ENCODE results near the gene PLPP1. TPM values are rescaled to one million over a fixed set of nuclear protein-coding genes. Genes with fewer than 3 reads are reported as not detected.
A peak's percentile ranks its signal among the peaks of the same experiment; 100 is the strongest.

The PLPP1 gene
- total and polyA plus RNA-seq, 7 donors = 22.0 to 81.5 (median 40.6) TPM

- peak in 2 of 4 donors; percentile 12 to 27 for ATAC-seq
- intact Hi-C loops (cut with DNase I) = no loop called here
- TF ChIP-seq CTCF (IDR thresholded peaks at IDR 0.05) = no peak
These were observed 37.1 kb downstream of the PLPP1 start for GRCh38 chr5:55497712-55498111.

DNA sequence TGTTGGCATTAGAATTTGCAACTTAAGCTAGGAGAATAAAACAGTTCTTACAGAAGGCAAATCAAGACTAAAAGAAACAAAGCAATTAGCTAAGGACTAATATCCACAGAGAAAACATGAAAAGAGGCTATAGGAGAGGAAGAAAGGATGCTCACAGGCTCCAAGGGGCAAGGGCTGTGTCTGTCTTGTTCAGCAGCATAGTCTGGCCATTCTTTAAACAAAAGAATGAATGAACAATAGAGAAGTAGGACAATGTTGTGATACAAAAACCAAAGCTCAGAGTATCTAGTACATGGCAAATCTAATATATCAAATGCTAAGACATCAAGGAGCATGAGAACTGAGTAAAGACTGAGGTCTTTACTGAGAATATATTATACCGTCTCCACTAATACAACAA lies 39.5 kb downstream of the PLPP1 start:
- intact Hi-C loops (cut with DNase I) = no loop called here
- peaks cover 21% of the 10 kb centered on the region for H3K4me1 ChIP-seq
- H3K4me3 ChIP-seq = no peak overlapping the region

More at GRCh38 chr5:55497712-55498111, 37.1 kb downstream of the PLPP1 start:
- Histone ChIP-seq H3K4me1 (peaks cover 29% of the 10 kb centered on the region), H3K27me3 (ENCODE audit: insufficient read depth in 3 of 3, low read length in 2 of 3) (no peaks in the 10 kb centered on the region), H3K36me3 (ENCODE audit: insufficient read depth in 1 of 2, low read depth in 1 of 2) (no peaks in the 10 kb centered on the region), H3K4me3 (no peak overlapping the region), H3K27ac (no peak overlapping the region), H3K9me3 (no peaks in the 10 kb centered on the region)
- DNase-seq = no peak

GRCh38 chr5:55492449-55492848 lies 42.3 kb downstream of the PLPP1 start:
- Histone ChIP-seq H3K4me1 (peaks cover 4% of the 10 kb centered on the region), H3K27me3 (ENCODE audit: insufficient read depth in 3 of 3, low read length in 2 of 3) (no peaks in the 10 kb centered on the region), H3K36me3 (ENCODE audit: insufficient read depth in 1 of 2, low read depth in 1 of 2) (peaks cover 0 to 8% of the 10 kb centered on the region in 2 donors), H3K9me3 (no peaks in the 10 kb centered on the region), H3K27ac (no peak overlapping the region), H3K4me3 (no peak overlapping the region)
- no peak for TF ChIP-seq CTCF (IDR thresholded peaks at IDR 0.05)
- intact Hi-C loops (cut with DNase I) = no loop called here
- DNase-seq (no peak), ATAC-seq (peak in 1 of 4 donors; percentile 44)
- WGBS, 3 donors = 56 to 67% (median 57%) methylated on average over 2 of the region's 2 CpGs

More for the DNA sequence above, 39.5 kb downstream of the PLPP1 start:
- Histone ChIP-seq H3K9me3 (no peaks in the 10 kb centered on the region), H3K27ac (no peak overlapping the region), H3K27me3 (ENCODE audit: insufficient read depth in 3 of 3, low read length in 2 of 3) (no peaks in the 10 kb centered on the region), H3K36me3 (ENCODE audit: insufficient read depth in 1 of 2, low read depth in 1 of 2) (peaks cover 0 to 8% of the 10 kb centered on the region in 2 donors)
- DNase-seq (no peak), ATAC-seq (no peak)
- no peak for TF ChIP-seq CTCF (IDR thresholded peaks at IDR 0.05)
- 99 to 100% (median 100%) methylated on average over 1 of the region's 1 CpG for WGBS, 3 donors

DNA sequence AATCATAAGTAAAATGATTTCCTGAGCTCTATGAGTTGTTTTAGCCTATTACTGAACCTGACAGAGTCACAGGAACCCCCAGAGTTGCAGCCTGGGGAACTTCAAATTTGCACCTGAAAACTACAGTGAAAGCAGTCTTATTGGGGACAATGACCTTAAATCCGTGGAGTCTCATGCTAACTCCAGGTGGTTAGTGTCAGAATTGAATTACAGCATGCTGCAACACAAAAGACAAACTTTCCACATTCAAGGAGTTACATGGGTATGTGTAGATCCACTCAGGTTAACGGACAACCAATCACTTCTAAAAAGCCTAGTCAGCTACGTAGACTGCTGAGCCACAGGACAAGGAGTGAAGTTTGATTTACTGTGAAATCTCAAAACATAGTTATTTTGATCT lies 49.7 kb downstream of the PLPP1 start:
- no peak overlapping the region for H3K27ac ChIP-seq
- DNase-seq = no peak
- ATAC-seq = no peak
- intact Hi-C loops (cut with DNase I) = no loop called here
- H3K4me1 ChIP-seq = peaks cover 20% of the 10 kb centered on the region
- no peaks in the 10 kb centered on the region for H3K27me3 ChIP-seq (ENCODE audit: insufficient read depth in 3 of 3, low read length in 2 of 3)
- no peak overlapping the region for H3K4me3 ChIP-seq
- no peak for TF ChIP-seq CTCF (IDR thresholded peaks at IDR 0.05)
- peaks cover 0 to 18% of the 10 kb centered on the region in 2 donors for H3K36me3 ChIP-seq (ENCODE audit: insufficient read depth in 1 of 2, low read depth in 1 of 2)
- H3K9me3 ChIP-seq = no peaks in the 10 kb centered on the region
- 62 to 88% (median 78%) methylated on average over 3 of the region's 3 CpGs for WGBS, 3 donors

DNA sequence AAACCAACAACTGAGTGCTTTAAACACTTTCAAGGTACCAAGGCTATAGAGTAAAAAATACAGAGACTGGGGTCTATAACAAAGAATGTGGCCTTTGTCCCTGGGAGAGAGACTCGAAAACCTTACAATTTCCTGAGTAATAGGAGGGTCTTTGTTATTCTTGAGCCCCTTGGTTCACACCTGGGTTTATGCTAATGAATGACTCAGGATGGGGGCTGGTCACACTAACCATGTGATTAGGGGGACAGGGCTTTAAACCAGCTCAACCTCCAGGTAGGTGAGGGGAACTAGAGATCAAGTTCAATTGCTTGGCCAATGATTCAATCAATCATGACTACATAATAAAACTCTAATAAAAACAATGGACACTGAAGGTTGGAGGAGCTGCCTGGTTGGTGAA lies 50.2 kb downstream of the PLPP1 start:
- intact Hi-C loops (cut with DNase I) = no loop called here
- H3K27ac ChIP-seq = no peak overlapping the region
- ATAC-seq (no peak), DNase-seq (no peak)
- H3K4me1 ChIP-seq = peaks cover 20% of the 10 kb centered on the region
- H3K9me3 ChIP-seq = no peaks in the 10 kb centered on the region
- no peak for TF ChIP-seq CTCF (IDR thresholded peaks at IDR 0.05)
- H3K27me3 ChIP-seq (ENCODE audit: insufficient read depth in 3 of 3, low read length in 2 of 3) = no peaks in the 10 kb centered on the region
- H3K36me3 ChIP-seq (ENCODE audit: insufficient read depth in 1 of 2, low read depth in 1 of 2) = peaks cover 0 to 18% of the 10 kb centered on the region in 2 donors
- 100% methylated on average over 1 of the region's 1 CpG for WGBS, 3 donors
- no peak overlapping the region for H3K4me3 ChIP-seq
